ENCODE data around the gene UBD. TPM values are rescaled to one million over a fixed set of nuclear protein-coding genes. Genes with fewer than 3 reads are reported as not detected.

UBD gene
- total RNA-seq, 3 donors from 2014 or later, result 0.80 to 2.9 (median 2.0) TPM

- Histone ChIP-seq H3K4me3 (no peak overlapping the region), H3K4me1 (no peaks in the 10 kb centered on the region), H3K36me3 (no peaks in the 10 kb centered on the region), H3K9me3 (no peaks in the 10 kb centered on the region), H3K27ac (no peak overlapping the region), H3K27me3 (peaks cover 0 to 5% of the 10 kb centered on the region in 2 donors)
- intact Hi-C loops (cut with DNase I; ENCODE audit: low total_unique reads), result loop anchor here (10.0 kb wide), 1 partner anchor 666 kb away; the partner anchor contains the start of gene TRIM27
- TF ChIP-seq POLR2A (IDR thresholded peaks at IDR 0.05), result no peak
- no peak for DNase-seq (ENCODE audit: low spot score in 2 of 2)
Measured at GRCh38 chr6:29590218-29590808, 30.8 kb upstream of the UBD start.

DNA sequence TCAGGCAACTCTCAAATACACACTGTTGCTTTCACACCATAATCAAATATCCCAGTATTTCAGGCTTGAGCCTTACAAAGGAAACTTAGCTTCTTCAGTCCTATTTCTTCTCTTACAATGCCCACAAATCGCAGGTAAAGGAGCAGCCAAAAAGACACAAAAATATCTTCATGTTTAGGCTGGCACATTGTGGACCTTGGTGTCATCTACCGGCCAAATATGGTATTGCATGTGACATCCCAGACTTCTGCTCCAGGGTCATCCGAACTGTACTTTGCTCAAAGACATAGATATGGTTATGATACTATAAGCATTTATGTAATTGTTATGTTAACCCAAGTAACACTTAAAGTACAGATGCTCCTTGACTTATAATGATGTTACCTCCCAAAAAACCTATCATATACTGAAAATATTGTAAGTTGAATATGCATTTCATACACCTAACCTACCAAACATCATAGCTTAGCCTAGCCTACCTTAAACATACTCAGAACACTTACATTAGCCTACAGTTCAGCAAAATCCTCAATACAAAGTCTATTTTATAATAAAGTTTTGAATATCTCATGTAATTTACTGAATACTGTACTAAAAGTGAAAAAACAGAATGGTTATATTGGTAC lies 30.0 kb upstream of the UBD start:
- no peak overlapping the region for H3K27ac ChIP-seq
- DNase-seq (ENCODE audit: low spot score in 2 of 2), result peak in 1 of 2 donors; percentile 37

DNA sequence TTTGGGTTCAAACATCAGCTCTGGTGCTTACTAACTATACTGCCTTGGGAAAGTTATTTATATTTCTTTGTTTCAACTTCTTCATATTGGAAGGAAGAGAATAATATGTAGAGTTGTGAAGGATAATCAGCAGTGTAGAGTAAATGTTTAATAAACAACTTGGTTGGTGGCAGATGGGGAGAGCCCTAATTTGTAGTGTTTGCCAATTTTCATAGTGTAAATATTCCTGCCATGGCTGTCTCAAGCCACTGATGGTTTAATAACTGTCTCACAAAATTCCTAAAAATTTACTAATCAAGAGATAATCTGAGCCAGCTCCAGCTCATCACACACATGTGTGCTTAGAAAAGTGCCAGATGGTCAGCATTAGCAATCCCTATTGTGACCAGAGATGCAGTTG lies 25.3 kb upstream of the UBD start, which contains the start of gene OR2H2:
Gene OR2H2, plus strand, starts transcription at position 301 of the 400 bp plus-strand sequence. CDS start 2,824 bp downstream, outside the sequence.
- intact Hi-C loops (cut with DNase I; ENCODE audit: low total_unique reads), result no loop called here
- TF ChIP-seq, protein P1, sequence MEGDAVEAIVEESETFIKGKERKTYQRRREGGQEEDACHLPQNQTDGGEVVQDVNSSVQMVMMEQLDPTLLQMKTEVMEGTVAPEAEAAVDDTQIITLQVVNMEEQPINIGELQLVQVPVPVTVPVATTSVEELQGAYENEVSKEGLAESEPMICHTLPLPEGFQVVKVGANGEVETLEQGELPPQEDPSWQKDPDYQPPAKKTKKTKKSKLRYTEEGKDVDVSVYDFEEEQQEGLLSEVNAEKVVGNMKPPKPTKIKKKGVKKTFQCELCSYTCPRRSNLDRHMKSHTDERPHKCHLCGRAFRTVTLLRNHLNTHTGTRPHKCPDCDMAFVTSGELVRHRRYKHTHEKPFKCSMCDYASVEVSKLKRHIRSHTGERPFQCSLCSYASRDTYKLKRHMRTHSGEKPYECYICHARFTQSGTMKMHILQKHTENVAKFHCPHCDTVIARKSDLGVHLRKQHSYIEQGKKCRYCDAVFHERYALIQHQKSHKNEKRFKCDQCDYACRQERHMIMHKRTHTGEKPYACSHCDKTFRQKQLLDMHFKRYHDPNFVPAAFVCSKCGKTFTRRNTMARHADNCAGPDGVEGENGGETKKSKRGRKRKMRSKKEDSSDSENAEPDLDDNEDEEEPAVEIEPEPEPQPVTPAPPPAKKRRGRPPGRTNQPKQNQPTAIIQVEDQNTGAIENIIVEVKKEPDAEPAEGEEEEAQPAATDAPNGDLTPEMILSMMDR (IDR thresholded peaks at IDR 0.05), result no peak
- TF ChIP-seq POLR2A (IDR thresholded peaks at IDR 0.05), result no peak
- no peak for TF ChIP-seq POLR2AphosphoS5 (IDR thresholded peaks at IDR 0.05)

More for the DNA sequence above, 30.0 kb upstream of the UBD start:
- TF ChIP-seq, protein P1 (IDR thresholded peaks at IDR 0.05), result peak; percentile 93 to 99 (median 94)
- no peak for TF ChIP-seq POLR2A (IDR thresholded peaks at IDR 0.05)
- H3K27me3 ChIP-seq, result peaks cover 0 to 5% of the 10 kb centered on the region in 2 donors
- intact Hi-C loops (cut with DNase I; ENCODE audit: low total_unique reads), result loop anchor here (10.0 kb wide), 1 partner anchor 665 kb away; the partner anchor contains the start of gene TRIM27
- no peak overlapping the region for H3K4me3 ChIP-seq
- no peaks in the 10 kb centered on the region for H3K9me3 ChIP-seq
- H3K36me3 ChIP-seq, result no peaks in the 10 kb centered on the region
- no peaks in the 10 kb centered on the region for H3K4me1 ChIP-seq

GRCh38 chr6:29577544-29577943 lies 18.0 kb upstream of the UBD start:
- no peak for DNase-seq (ENCODE audit: low spot score in 2 of 2)
- H3K4me3 ChIP-seq, result no peak overlapping the region
- H3K36me3 ChIP-seq, result no peaks in the 10 kb centered on the region
- no peak for TF ChIP-seq POLR2AphosphoS5 (IDR thresholded peaks at IDR 0.05)
- TF ChIP-seq, protein P1 (IDR thresholded peaks at IDR 0.05), result no peak
- intact Hi-C loops (cut with DNase I; ENCODE audit: low total_unique reads), result no loop called here
- no peaks in the 10 kb centered on the region for H3K27me3 ChIP-seq
- H3K27ac ChIP-seq, result no peak overlapping the region
- no peaks in the 10 kb centered on the region for H3K4me1 ChIP-seq
- no peaks in the 10 kb centered on the region for H3K9me3 ChIP-seq

More for the DNA sequence above, 25.3 kb upstream of the UBD start, which contains the start of gene OR2H2:
- Histone ChIP-seq H3K4me3 (no peak within 1 kb of the TSS), H3K27ac (no peak within 1 kb of the TSS), H3K9me3 (no peaks in the 10 kb centered on the region), H3K36me3 (no peaks in the 10 kb centered on the region), H3K4me1 (no peaks in the 10 kb centered on the region), H3K27me3 (no peaks in the 10 kb centered on the region)
- DNase-seq (ENCODE audit: low spot score in 2 of 2), result no peak

DNA sequence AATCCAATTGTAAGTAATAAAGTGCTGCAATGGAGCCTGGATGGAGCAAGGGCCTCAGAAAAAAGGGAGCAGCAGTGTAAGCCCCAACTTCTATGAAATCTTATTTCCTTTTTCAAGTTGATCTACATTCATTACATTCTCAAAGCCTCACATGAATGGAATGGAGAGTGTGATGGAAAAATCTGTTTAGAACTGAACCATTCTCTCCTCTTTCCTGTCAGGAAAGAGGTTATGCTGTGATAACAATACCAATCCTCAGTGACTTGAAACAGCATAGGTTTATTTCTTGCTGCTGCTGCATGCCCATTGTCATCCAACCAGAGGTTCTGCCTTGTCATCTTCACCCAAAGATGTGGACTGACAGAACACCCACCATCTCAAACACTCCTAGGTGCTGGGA lies 16.5 kb upstream of the UBD start:
- no peaks in the 10 kb centered on the region for H3K36me3 ChIP-seq
- no peaks in the 10 kb centered on the region for H3K27me3 ChIP-seq
- no peak overlapping the region for H3K4me3 ChIP-seq
- no peaks in the 10 kb centered on the region for H3K9me3 ChIP-seq
- TF ChIP-seq POLR2A (IDR thresholded peaks at IDR 0.05) (no peak), POLR2AphosphoS5 (IDR thresholded peaks at IDR 0.05) (no peak)
- TF ChIP-seq, protein P1 (IDR thresholded peaks at IDR 0.05), result no peak
- no peaks in the 10 kb centered on the region for H3K4me1 ChIP-seq
- intact Hi-C loops (cut with DNase I; ENCODE audit: low total_unique reads), result no loop called here
- no peak for DNase-seq (ENCODE audit: low spot score in 2 of 2)
- no peak overlapping the region for H3K27ac ChIP-seq
